HL-60 (cell line): ENCODE measurements around the gene EIF4E2.

Experiments used
- DNase-seq, 2 experiments: peaks; one replicate each; pipeline ENCODE4 v3.0.0-alpha.2; 2010 to 2020; ENCODE audit warnings: low read depth in 1 of 2, low spot score in 1 of 2
- H3K27ac ChIP-seq: fragments of 250-450 bp; sonication (Bioruptor Pico); replicated peaks from 2 replicates; pipeline ENCODE4 v1.5.1; 2020; ENCODE audit warnings: mild to moderate bottlenecking, moderate library complexity
- H3K27me3 ChIP-seq: fragments of 250-450 bp; sonication (Bioruptor Pico); 2 replicates; pipeline ENCODE4 v1.5.1; 2021; ENCODE audit warnings: mild to moderate bottlenecking, moderate library complexity; ENCODE audit not compliant: insufficient read depth, poor library complexity, severe bottlenecking
- H3K4me3 ChIP-seq: replicated peaks from 2 replicates; pipeline ENCODE4 v1.5.1; 2011; ENCODE audit warnings: mild to moderate bottlenecking, control low read depth, low read length; ENCODE audit not compliant: insufficient read depth
- CTCF ChIP-seq: IDR thresholded peaks from one replicate; pipeline ENCODE4 v1.5.1; 2011; ENCODE audit warnings: low read length, control low read depth, inconsistent platforms; ENCODE audit not compliant: insufficient read depth
- GABPA ChIP-seq: IDR thresholded peaks from 2 replicates; pipeline ENCODE4 v1.6.1; 2012; ENCODE audit warnings: low read depth
- POLR2AphosphoS5 ChIP-seq: IDR thresholded peaks from 2 replicates; pipeline ENCODE4 v1.6.1; 2012; ENCODE audit warnings: low read depth
- REST ChIP-seq: IDR thresholded peaks from 2 replicates; pipeline ENCODE4 v1.6.1; 2012; ENCODE audit warnings: low read depth; ENCODE audit not compliant: insufficient replicate concordance
- SPI1 ChIP-seq: IDR thresholded peaks from 2 replicates; pipeline ENCODE4 v1.6.1; 2012; ENCODE audit warnings: low read depth, mild to moderate bottlenecking, borderline replicate concordance
- long read RNA-seq: library from polyadenylated mRNA; unstranded; transcript quantifications from one replicate; pipeline ENCODE4 v2.0.0, GENCODE V29; 2020

Gene EIF4E2
- long read RNA-seq, transcript EIF4E2-202 (7 exons, 3,448 nt), result minor isoform, 17 of 111 reads
- long read RNA-seq, transcript EIF4E2-206 (6 exons, 1,014 nt), result minor isoform, 8 of 111 reads
- long read RNA-seq, transcript EIF4E2-201 (7 exons, 1,604 nt), result major isoform, 55 of 111 reads
- long read RNA-seq, partial matches to known transcripts, result 0 of 111 reads
- long read RNA-seq, other reads (novel, unspliced or antisense), result 27 of 111 reads

GRCh38 chr2:232550354-232551249 lies at the start of gene EIF4E2, which contains the start of gene TIGD1:
Gene EIF4E2 (plus strand): TSS chr2:232550689. CDS start chr2:232550725, 36 bp downstream.
Gene TIGD1 (minus strand): TSS chr2:232550557. CDS start chr2:232549882, 675 bp downstream.
- H3K27ac ChIP-seq, result peak within 1 kb of the TSS; percentile 96
- TF ChIP-seq SPI1 (peak; percentile 66; the same call in 1 of the 2 replicates), GABPA (peak; percentile 99), POLR2AphosphoS5 (peak; percentile 92), CTCF (no peak), REST (peak; percentile 71)
- no peaks in the 10 kb centered on the region for H3K27me3 ChIP-seq
- DNase-seq, result peak; percentile 91 to 94
- H3K4me3 ChIP-seq, result peak within 1 kb of the TSS; percentile 77

GRCh38 chr2:232501331-232501771 lies 49.1 kb upstream of the EIF4E2 start:
- TF ChIP-seq REST (no peak), CTCF (no peak), GABPA (no peak), POLR2AphosphoS5 (no peak), SPI1 (no peak)
- no peak for DNase-seq
- H3K4me3 ChIP-seq, result no peak overlapping the region
- H3K27me3 ChIP-seq, result peaks cover 43% of the 10 kb centered on the region
- H3K27ac ChIP-seq, result no peak overlapping the region

GRCh38 chr2:232501794-232502390 lies 48.6 kb upstream of the EIF4E2 start:
- TF ChIP-seq CTCF (no peak), GABPA (no peak), POLR2AphosphoS5 (no peak), REST (no peak), SPI1 (no peak)
- H3K27me3 ChIP-seq, result peaks cover 43% of the 10 kb centered on the region
- DNase-seq, result no peak
- no peak overlapping the region for H3K27ac ChIP-seq
- H3K4me3 ChIP-seq, result no peak overlapping the region
